Fibroblast of the conjunctiva (primary cell): Measurements from ENCODE around the gene PLXNA4.

Experiments
- DNase-seq: peaks from one replicate; pipeline ENCODE4 v3.0.0-alpha.2; 2010; ENCODE audit warnings: low read depth

PLXNA4 gene

GRCh38 chr7:132386201-132386681, 190.0 kb downstream of the PLXNA4 start:
- no peak for DNase-seq

GRCh38 chr7:132383962-132384361, 192.3 kb downstream of the PLXNA4 start:
- no peak for DNase-seq

DNA sequence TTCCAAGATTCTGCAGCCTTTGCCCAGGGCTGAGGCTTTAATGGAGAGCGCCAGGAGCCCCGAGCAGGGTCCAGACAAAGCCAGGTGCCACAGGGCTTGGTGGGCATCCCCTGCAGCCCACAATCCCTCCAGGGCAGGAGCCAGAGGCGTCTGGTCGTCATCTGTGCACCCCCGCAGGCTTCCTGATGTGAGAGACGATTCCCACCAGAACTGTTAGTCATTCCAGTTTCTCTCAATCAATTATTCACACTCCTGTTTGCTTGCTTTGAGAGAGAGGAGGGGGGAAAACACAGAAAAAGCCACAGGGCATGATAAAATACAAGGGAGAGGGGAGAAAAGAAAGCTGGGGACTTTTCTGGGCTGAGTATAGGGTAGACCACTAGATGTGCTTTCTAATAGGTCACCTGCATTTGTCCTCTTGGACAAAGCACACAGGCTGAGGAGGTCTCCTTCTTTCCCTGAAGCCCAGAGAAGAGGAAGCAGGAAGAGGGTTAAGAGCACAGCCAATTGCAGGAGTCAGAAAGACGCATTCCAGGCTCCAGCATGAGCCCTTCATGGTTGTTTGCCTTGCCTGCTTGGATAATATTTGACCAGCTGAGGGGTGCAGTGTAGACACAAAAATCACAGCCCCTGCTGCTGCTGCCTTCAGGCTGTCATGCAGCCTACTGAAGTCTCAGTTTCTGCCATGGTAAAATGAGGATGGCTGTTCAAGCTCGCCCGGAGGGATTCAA, 194.4 kb downstream of the PLXNA4 start:
- no peak for DNase-seq

DNA sequence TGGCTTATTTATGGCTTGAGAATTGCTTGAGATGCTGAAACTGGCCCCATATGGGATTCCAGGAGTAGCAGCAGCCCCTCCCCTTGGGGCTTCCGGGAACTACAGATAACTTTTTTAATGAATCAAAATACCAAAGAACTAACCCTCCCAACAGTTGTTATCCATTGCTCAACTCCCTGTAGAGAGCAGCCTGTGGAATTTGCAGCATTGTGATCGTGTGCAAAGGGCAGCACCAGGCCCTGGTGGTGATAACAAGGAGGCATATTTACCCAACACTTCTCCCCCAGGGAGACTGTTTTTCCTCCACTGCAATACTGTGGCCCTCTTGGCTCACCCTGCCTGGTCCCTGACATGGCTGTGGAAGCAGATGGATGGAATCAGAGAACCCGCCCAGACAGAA, 196.2 kb downstream of the PLXNA4 start:
- no peak for DNase-seq

DNA sequence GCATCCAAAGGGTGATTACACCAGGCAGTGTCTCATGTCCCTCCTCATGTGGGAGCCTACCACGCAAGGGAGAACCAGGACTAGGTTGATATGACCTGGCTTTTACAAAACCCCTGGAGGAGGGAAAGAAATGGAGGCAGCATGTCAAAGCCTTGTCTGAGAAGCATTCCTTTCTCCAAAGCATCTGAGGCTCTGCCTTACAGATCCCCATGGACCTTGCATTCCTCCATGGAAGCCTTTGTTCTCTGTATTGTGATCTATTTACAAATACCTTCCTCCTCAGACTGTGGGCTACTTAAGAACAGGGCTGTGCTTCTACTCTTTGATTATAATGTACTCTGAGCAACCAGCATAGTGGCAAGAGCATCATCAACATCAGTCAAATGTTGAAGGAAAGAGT, 197.0 kb downstream of the PLXNA4 start:
- DNase-seq = no peak

GRCh38 chr7:132377703-132378584, 198.3 kb downstream of the PLXNA4 start:
- DNase-seq = no peak

GRCh38 chr7:132377015-132377414, 199.3 kb downstream of the PLXNA4 start:
- no peak for DNase-seq

DNA sequence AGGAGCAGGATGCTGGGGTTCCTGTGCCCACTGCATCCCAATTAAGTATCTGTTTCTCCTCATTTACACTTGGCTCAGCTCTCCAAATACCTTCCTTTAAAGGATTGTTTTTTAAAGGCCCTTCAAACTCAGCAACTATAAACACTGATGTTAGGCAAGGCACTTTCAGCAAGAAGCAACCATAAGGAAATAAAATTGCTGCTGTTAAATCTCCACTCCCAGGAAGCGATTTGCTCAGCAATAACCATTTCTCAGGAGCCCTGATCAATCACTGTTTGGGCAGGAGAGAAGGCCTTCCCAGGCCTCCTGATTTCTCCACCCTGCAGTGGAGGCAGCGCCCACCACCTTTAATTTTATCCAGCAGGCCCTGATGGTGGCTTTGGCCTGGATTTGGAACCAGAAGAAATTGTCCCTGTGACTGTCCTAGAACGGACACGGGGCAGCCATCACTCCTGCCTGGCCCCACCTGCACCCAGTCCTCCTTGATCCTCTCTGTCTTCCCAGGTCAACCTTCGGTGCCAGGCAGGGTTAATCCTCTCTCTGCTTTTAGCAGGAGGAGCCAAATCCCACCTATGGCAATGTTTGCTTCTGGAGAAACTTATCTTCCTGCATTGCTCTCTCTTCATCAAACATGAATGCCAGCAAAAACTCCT, 199.8 kb downstream of the PLXNA4 start:
- DNase-seq = no peak

GRCh38 chr7:132373879-132374278, 202.4 kb downstream of the PLXNA4 start:
- no peak for DNase-seq

DNA sequence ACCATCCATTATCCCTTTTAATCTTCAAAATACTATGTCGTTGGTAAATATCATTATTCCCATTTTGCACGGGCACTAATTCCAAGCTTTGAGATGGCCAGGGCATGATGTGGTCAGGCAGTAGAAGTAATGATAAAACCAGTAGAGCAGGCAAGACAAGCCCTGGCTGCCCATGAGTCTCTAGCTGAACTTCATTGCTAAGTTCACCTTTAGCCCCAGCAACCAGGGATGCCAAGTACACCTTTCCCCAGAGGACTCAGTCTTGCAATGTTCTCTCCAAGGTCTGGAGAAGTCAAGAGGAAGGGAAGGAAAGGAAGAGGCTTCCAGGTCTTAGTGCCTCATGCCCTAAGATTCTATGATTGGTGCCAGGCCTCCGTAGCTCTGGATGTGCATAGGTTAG, 203.2 kb downstream of the PLXNA4 start:
- no peak for DNase-seq

GRCh38 chr7:132371948-132372347, 204.3 kb downstream of the PLXNA4 start:
- DNase-seq = no peak

DNA sequence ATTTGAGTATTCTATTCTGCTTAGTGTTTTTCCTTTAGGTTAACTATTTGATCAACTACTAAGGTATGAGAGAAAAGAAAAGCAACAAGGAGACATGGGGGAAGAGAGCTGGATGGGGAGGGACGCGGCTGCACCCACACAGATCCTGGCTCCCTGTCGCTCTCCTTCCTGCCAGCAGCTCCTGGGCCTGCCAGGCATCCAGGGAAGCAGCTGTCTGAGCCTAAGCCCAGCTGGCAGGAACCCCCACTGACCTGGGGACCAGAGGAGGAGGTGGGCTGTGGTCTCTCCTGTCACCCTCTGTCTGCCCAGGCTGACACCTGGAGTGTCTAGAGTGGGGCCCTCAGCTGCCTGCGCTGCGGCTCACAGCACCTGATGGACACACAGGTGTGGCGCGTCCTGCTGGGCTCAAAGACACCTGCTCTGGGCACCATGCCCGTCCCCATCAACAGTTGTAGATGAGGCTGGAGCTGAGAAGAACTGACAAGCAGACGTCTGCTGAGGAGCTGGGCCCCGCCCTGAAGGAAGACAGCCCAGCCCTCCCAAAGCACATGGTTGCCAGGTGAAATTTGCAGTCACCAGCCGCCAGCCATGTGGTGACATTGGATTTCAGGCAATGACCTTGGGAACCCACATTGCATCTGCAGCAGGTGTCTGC, 207.9 kb downstream of the PLXNA4 start:
- DNase-seq = no peak

DNA sequence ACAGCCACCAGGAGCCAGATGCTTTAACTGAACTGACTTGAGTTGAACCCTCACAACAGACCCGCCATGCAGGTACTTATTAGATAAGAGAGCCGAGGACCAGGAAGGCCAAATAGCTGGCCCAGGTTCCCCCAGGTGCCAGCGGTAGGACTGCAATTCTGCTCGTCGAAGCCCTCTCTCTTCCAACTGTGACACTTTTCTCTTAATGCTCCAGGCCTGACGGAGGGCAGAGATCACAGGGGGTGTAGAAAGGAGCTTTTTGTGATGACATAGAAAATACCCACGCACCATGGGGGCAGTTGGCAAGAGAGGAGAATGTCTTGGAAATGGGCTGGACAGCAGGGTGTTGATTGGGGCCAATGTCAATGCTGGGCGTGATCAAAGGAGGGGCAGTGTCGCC, 208.5 kb downstream of the PLXNA4 start:
- DNase-seq = no peak

DNA sequence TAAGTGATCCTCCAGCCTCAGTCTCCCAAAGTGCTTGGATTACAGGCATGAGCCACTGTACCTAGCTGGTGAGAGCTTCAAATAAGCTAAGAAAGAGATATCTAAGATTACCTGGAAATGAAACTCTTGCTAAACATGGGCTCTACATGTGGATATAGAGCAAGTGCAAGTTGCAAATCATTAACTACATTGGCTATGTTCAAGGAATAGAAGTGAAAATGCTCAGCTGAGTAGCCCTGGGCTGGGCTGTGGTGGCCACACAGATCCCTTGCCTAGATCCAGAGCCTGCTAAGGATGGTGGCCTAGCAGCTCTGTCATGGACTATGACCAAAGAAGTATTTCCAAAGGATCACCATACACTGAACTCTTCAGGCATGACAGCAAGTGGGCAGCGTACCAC, 209.3 kb downstream of the PLXNA4 start:
- no peak for DNase-seq

GRCh38 chr7:132364226-132364625, 212.0 kb downstream of the PLXNA4 start:
- DNase-seq = no peak

GRCh38 chr7:132362059-132362458, 214.2 kb downstream of the PLXNA4 start:
- no peak for DNase-seq

GRCh38 chr7:132361146-132361545, 215.1 kb downstream of the PLXNA4 start:
- DNase-seq = no peak

DNA sequence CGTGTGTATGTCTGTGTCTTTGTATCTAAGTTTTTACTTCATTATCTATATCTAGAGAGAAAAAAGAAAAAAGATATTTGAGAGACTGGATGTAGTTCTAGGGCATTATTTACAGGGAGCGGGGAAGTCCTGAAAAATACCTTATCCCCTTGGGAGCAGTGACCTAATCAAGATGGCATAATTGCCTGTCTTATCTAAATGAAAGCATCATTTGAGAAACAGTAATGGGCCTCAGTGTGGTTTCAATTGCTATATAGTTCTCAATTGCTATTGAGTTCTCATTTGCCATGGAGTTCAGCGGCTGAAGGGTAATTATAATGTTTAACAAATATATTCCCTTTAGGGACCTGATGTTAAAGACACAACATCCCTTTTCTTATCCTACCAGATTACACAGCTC, 216.5 kb downstream of the PLXNA4 start:
- DNase-seq = no peak

DNA sequence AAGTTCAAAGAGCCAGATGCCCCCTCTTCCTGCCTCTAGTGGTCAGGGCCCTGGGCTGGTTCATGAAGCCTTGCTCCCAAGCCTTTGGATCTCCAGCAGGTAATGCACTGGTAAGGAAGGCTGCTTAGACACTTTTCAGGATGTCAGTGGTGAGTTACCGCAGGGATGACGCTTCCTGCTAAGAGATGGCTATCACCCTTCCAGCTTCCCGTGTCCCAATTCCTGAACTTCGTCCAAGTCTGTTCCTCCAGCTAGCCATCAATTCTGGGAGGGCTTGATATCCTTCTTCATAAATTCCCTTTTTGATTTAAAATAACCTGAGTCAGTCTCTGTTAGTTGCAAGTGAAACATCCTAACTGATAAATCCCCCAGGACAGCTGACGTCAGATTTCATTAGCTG, 221.2 kb downstream of the PLXNA4 start:
- DNase-seq = no peak

DNA sequence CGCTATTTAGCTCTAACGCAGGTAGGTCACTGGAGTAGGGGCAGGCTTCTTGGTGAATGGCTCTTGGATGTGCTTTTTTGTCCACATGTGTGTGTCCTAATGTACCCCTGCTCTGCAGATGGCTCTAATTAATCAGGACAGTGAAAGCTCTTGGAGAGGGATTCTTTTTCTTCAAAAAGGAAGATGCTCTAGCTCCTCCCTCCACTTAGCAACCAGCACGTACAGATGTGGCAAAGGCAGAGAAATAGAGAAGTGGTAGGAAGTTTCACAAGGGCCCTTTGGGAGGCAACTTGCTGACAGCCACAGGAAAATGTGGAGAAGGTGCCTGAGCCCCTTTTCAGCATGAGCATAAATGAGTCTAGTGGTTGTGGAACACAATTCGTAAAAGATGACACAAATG, 221.7 kb downstream of the PLXNA4 start:
- no peak for DNase-seq

DNA sequence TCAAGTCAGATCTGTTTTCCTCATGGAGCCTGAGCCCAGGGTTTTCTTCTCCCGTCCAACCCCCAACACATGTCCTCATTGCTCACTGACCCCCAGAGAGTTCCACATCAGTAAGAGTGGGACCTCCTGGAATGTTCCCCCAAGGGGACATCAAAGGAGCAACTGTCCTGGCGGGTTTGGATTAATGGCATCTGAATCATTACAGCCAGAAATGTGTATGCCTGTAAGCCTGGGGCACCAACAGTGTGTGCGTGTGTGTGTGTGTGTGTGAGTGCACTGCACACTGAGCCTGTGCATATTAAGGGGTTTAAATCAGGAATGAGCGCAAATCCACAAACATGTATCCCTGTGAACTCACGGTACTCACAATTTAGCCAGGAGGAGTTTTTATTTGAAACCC, 222.3 kb downstream of the PLXNA4 start:
- DNase-seq = no peak

DNA sequence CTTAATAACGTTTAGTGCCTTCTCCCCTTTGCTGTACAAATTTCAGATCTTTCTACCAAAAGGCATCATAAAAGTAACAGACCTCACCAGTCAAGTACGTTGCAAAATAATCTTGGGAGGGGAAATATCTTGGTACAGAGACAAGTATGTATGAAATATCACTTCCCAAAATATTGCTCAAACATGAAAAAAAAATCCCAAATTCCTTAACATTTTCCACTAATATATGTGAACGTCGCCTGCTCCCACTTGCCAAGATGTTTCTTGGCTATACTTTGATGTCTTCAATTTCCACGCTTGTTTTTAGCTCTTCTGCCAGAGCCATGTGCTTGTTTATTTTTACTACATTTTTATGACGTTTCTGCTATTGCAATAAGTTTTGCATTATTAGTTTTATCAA, 223.5 kb downstream of the PLXNA4 start:
- no peak for DNase-seq
